Heart right ventricle (tissue), 16 donors: ENCODE results near the gene LEUTX. TPM values are rescaled to one million over a fixed set of nuclear protein-coding genes. Genes with fewer than 3 reads are reported as not detected.
"Not testable (repeated sequence)": the region's sequence is repeated elsewhere in the genome, so short reads cannot be mapped to it uniquely, and the experiment has no call there.

Source experiments
- ATAC-seq, 8 donors: fragments of 200-7000 bp; cut with Tn5 transposase; one replicate each; pipeline ENCODE4 v1.9.1; 2020; ENCODE audit warnings: mild to moderate bottlenecking in 8 of 8, moderate library complexity in 8 of 8, moderate number of reproducible peaks in 1 of 8
- DNase-seq, 2 donors: peaks; one replicate each; pipeline ENCODE4 v3.0.0-alpha.2; 2020
- H3K27ac ChIP-seq, 10 donors: fragments of 200-600 bp; sonication (generic) in 2 of 10; one replicate each; pipeline versions ENCODE4 v1.5.0 to v1.8.0; 2020 to 2022; ENCODE audit warnings: mild to moderate bottlenecking in 3 of 10
- H3K27me3 ChIP-seq, 7 donors: fragments of 200-600 bp; one replicate each; pipeline ENCODE4 v1.8.0; 2021 to 2022; ENCODE audit warnings: mild to moderate bottlenecking in 2 of 7
- H3K36me3 ChIP-seq, 9 donors: fragments of 200-600 bp; sonication (generic) in 1 of 9; one replicate each; pipeline versions ENCODE4 v1.5.0 to v1.8.0; 2020 to 2022; ENCODE audit warnings: mild to moderate bottlenecking in 2 of 9
- H3K4me1 ChIP-seq, 9 donors: fragments of 200-600 bp; sonication (generic) in 1 of 9; one replicate each; pipeline versions ENCODE4 v1.5.0 to v1.8.0; 2020 to 2022; ENCODE audit warnings: mild to moderate bottlenecking in 4 of 9
- H3K4me3 ChIP-seq, 10 donors: fragments of 200-600 bp; sonication (generic) in 2 of 10; one replicate each; pipeline versions ENCODE4 v1.5.0 to v1.8.0; 2020 to 2022; ENCODE audit warnings: mild to moderate bottlenecking in 7 of 10, moderate library complexity in 2 of 10
- H3K9me3 ChIP-seq, 11 donors: fragments of 200-600 bp in 10 of 11; sonication (generic) in 2 of 11; one replicate each; pipeline versions ENCODE4 v1.5.0 to v1.8.0; 2013 to 2022; ENCODE audit warnings: mild to moderate bottlenecking in 2 of 11, control low read depth in 1 of 11, moderate library complexity in 1 of 11
- CTCF ChIP-seq, 9 donors: fragments of 200-600 bp; sonication (generic) in 2 of 9; IDR thresholded peaks; one replicate each; pipeline versions ENCODE4 v1.5.0 to v1.8.0; 2021 to 2022; ENCODE audit warnings: antibody characterized with exemption in 9 of 9, mild to moderate bottlenecking in 5 of 9, moderate library complexity in 1 of 9
- WGBS, 2 donors: extraction: QIAGEN DNeasy Blood & Tissue Kit; methylation state at CpG; one replicate each; pipeline ENCODE4 v1.1.7; 2013; ENCODE audit warnings: inconsistent platforms in 1 of 2; 5-methylcytosine and 5-hydroxymethylcytosine counted together
- intact Hi-C, 10 donors: fragments of 100-400 bp; cut with DNase I; formaldehyde crosslinking; loops; one replicate each; pipeline versions ENCODE4 v1.11.1 to v1.14.2; 2022
- polyA plus RNA-seq, 2 donors: library from polyadenylated mRNA; stranded (reverse); fragments of 200-250 nt; gene quantifications; one replicate each; pipeline ENCODE4 v1.2.3, GENCODE V29; 2013
- total RNA-seq, 10 donors: library from RNA; stranded (reverse); fragmentation: NEBNext Ultra II Directional in 3 of 10; extraction: Animal tissue kit (Norgen Biotek cat#: 25700) in 3 of 10; gene quantifications; one replicate each; pipeline versions ENCODE4 v1.2.1 to v1.2.4, GENCODE V29; 2021 to 2023
- donor health status: Arrhythmogenic right ventricular cardiomyopathy.
- donor health status: ischemic (EF 13 %, LVEDD 7.1; RV severe dilation, severe dysfunction).
- donor health status: healthy with polysubstance abuse.
- donor health status: DM: no; HTN: yes; CAD: no.
- donor health status: DM: no; HTN: no; CAD: no.
- donor health status: ischemic (EF 25% LVEDD 6.9; RV normal size, moderate dysfunction).
- donor health status: ischemic (EF 25% LVEDD 5.7; RV mildly dilated, moderate dysfunction).
- donor health status: healthy.
- donor health status: DM: yes; HTN: yes; CAD: no.
- donor health status: Ischemic cardiomyopathy.
- donor health status: ischemic (EF 35%, LVEDD 5.7; RV mildly dilated, moderate dysfunction).
- donor health status: nonischemic (EF 11% LVEDD 7.7; RV severe dilation, severe dysfunction).
- donor health status: DM: yes; HTN: yes; CAD: no.
- donor health status: PGD.
- donor health status: ischemic (EF 29% LVEDD 5.4; RV normal size, mild dysfunction).
- donor health status: nonischemic (EF 23%, LVEDD 6.1; RV moderate dilation, normal function).

LEUTX gene
- total and polyA plus RNA-seq, 12 donors, result not detected

- Histone ChIP-seq H3K4me3 (no peak overlapping the region), H3K4me1 (no peaks in the 10 kb centered on the region), H3K9me3 (peaks cover 0 to 1% (median 0%) of the 10 kb centered on the region in 11 donors), H3K27me3 (peaks cover 0 to 47% (median 36%) of the 10 kb centered on the region in 7 donors), H3K27ac (no peak overlapping the region), H3K36me3 (no peaks in the 10 kb centered on the region)
- DNase-seq, result no peak
- no peak for ATAC-seq
- intact Hi-C loops, result loop anchor here in 2 of 10 donors (10.0 kb wide), 1 partner anchor 205 kb away; no protein-coding TSS in a partner anchor
- no peak for TF ChIP-seq CTCF (IDR thresholded peaks at IDR 0.05)
- 71 to 74% methylated on average over 4 of the region's 4 CpGs for WGBS, 2 donors
These were observed 19.0 kb upstream of the LEUTX start for GRCh38 chr19:39759457-39760184.

GRCh38 chr19:39761851-39762250 lies 16.8 kb upstream of the LEUTX start:
- H3K4me3 ChIP-seq, H3K4me1 ChIP-seq, H3K27ac ChIP-seq, H3K9me3 ChIP-seq, DNase-seq, H3K36me3 ChIP-seq, ATAC-seq: not testable (repeated sequence)
- WGBS, 2 donors, result 91 to 96% methylated on average over 1 of the region's 1 CpG
- peaks cover 0 to 42% (median 32%) of the 10 kb centered on the region in 7 donors for H3K27me3 ChIP-seq
- intact Hi-C loops, result loop anchor here in 2 of 10 donors (10.0 kb wide), 1 partner anchor 207 kb away; no protein-coding TSS in a partner anchor

GRCh38 chr19:39765091-39766076 lies 13.3 kb upstream of the LEUTX start:
- intact Hi-C loops, result loop anchor here in 3 of 10 donors (5.0 to 10.0 kb wide), 2 partner anchors 211 to 213 kb away; no protein-coding TSS in a partner anchor
- 37 to 43% methylated on average over 16 of the region's 16 CpGs for WGBS, 2 donors
- DNase-seq, result peak in 1 of 2 donors; percentile 22

GRCh38 chr19:39768334-39768733 lies 10.3 kb upstream of the LEUTX start:
- intact Hi-C loops, result loop anchor here in 3 of 10 donors (5.0 to 10.0 kb wide), 2 partner anchors 214 to 216 kb away; no protein-coding TSS in a partner anchor
- Histone ChIP-seq H3K27ac (no peak overlapping the region), H3K27me3 (peaks cover 0 to 26% (median 13%) of the 10 kb centered on the region in 7 donors), H3K4me1 (no peaks in the 10 kb centered on the region), H3K4me3 (no peak overlapping the region), H3K36me3 (no peaks in the 10 kb centered on the region), H3K9me3 (peaks cover 0 to 10% (median 4%) of the 10 kb centered on the region in 11 donors)
- ATAC-seq (no peak), DNase-seq (no peak)
- 72 to 76% methylated on average over 8 of the region's 8 CpGs for WGBS, 2 donors
- TF ChIP-seq CTCF (IDR thresholded peaks at IDR 0.05), result no peak

More at GRCh38 chr19:39765091-39766076, 13.3 kb upstream of the LEUTX start:
- TF ChIP-seq CTCF (IDR thresholded peaks at IDR 0.05), result peak; percentile 38 to 81 (median 65)
- Histone ChIP-seq H3K27ac (no peak overlapping the region), H3K27me3 (peaks cover 0 to 29% (median 13%) of the 10 kb centered on the region in 7 donors), H3K36me3 (no peaks in the 10 kb centered on the region), H3K9me3 (peaks cover 0 to 10% (median 4%) of the 10 kb centered on the region in 11 donors), H3K4me1 (no peaks in the 10 kb centered on the region), H3K4me3 (no peak overlapping the region)
- no peak for ATAC-seq
